Adrenal gland (tissue), 12 donors: Measurements from ENCODE around the gene CALHM3. TPM values are rescaled to one million over a fixed set of nuclear protein-coding genes. Genes with fewer than 3 reads are reported as not detected.
A peak's percentile ranks its signal among the peaks of the same experiment; 100 is the strongest.

Experiments
- DNase-seq, 7 donors: peaks; one replicate each; pipeline ENCODE4 v3.0.0-alpha.2; 2019 to 2020
- H3K27ac ChIP-seq, 5 donors: fragments of 200-600 bp; sonication (generic) in 4 of 5; 1 replicate in 3 of 5; 2 replicates in 2 of 5; pipeline versions ENCODE4 v1.5.1 to v1.8.0; 2016 to 2020; ENCODE audit warnings: mild to moderate bottlenecking in 1 of 5
- H3K27me3 ChIP-seq: fragments of 200-600 bp; 2 replicates; pipeline ENCODE4 v1.8.0; 2021
- H3K36me3 ChIP-seq, 2 donors: fragments of 200-600 bp; replicated peaks in 1 of 2; 1 replicate in 1 of 2; 2 replicates in 1 of 2; pipeline versions ENCODE4 v1.5.1 to v1.8.0; 2018 to 2022
- H3K4me1 ChIP-seq, 2 donors: fragments of 200-600 bp; replicated peaks in 1 of 2; 1 replicate in 1 of 2; 2 replicates in 1 of 2; pipeline versions ENCODE4 v1.5.1 to v1.8.0; 2018 to 2021
- H3K4me3 ChIP-seq, 4 donors: fragments of 200-600 bp; sonication (generic) in 3 of 4; one replicate each; pipeline ENCODE4 v1.5.1; 2016 to 2018
- H3K9me3 ChIP-seq, 3 donors: fragments of 200-600 bp; sonication (generic) in 1 of 3; replicated peaks in 1 of 3; 1 replicate in 2 of 3; 2 replicates in 1 of 3; pipeline versions ENCODE4 v1.5.1 to v1.8.0; 2016 to 2021
- CTCF ChIP-seq, 6 experiments: fragments of 450-650 bp in 4 of 6; fragments of 200-600 bp in 2 of 6; sonication (generic) in 1 of 6; IDR thresholded peaks; 1 replicate in 5 of 6; 2 replicates in 1 of 6; pipeline versions ENCODE4 v1.5.1 to v1.8.0; 2016 to 2021; ENCODE audit warnings: antibody characterized with exemption in 6 of 6, mild to moderate bottlenecking in 2 of 6, moderate library complexity in 1 of 6
- POLR2A ChIP-seq, 2 donors: fragments of 450-650 bp; IDR thresholded peaks; one replicate each; pipeline ENCODE4 v1.6.1; 2017; ENCODE audit warnings: antibody characterized with exemption in 2 of 2, mild to moderate bottlenecking in 2 of 2, moderate library complexity in 1 of 2
- WGBS, 4 donors: extraction: QIAGEN DNeasy Blood & Tissue Kit in 2 of 4; methylation state at CpG; one replicate each; pipeline versions ENCODE4 v1.1.5 to v1.1.7; 2013 to 2017; 5-methylcytosine and 5-hydroxymethylcytosine counted together
- intact Hi-C, 2 donors: fragments of 100-400 bp; cut with DNase I; formaldehyde crosslinking; loops; one replicate each; pipeline versions ENCODE4 v1.14.1 to v1.15.0; 2022 to 2023
- polyA plus RNA-seq, 3 donors: library from polyadenylated mRNA; stranded (reverse); fragments of 200-250 nt in 2 of 3; fragments of 350-450 nt in 1 of 3; fragmentation: Illumina TruSeq in 1 of 3; extraction: RNeasy Lipid Tissue Mini Kit (QIAGEN cat#74804) in 1 of 3; gene quantifications; one replicate each; pipeline ENCODE4 v1.2.3, GENCODE V29; 2013 to 2014
- total RNA-seq, 9 donors: library from RNA; depleted of rRNA in 4 of 9; stranded (reverse); fragments of >200 nt in 4 of 9; fragments of 120-200 nt in 1 of 9; fragmentation: NEBNext Ultra II Directional in 1 of 9; extraction: Animal tissue kit (Norgen Biotek cat#: 25700) in 1 of 9; gene quantifications; one replicate each; pipeline versions ENCODE4 v1.1.0 to v1.2.4, GENCODE V29; 2013 to 2023
- donor health status: healthy with polysubstance abuse.
- donor health status: Bipolar disorder and iron deficiency.
- donor health status: DM: yes; HTN: yes; CAD: no.
- donor health status: DM: no; HTN: no; CAD: no.
- donor health status: DM: no; HTN: no; CAD: no.
- donor health status: DM: yes; HTN: yes; CAD: no.

The CALHM3 gene
- total and polyA plus RNA-seq, 12 donors, result 0.03 TPM; not detected in 11

- Histone ChIP-seq H3K36me3 (no peaks in the 10 kb centered on the region), H3K27ac (peak overlapping the region in 1 of 5 donors; percentile 3), H3K4me3 (no peak overlapping the region), H3K9me3 (no peaks in the 10 kb centered on the region), H3K27me3 (no peaks in the 10 kb centered on the region), H3K4me1 (peaks cover 6 to 12% of the 10 kb centered on the region in 2 donors)
- intact Hi-C loops, result no loop called here
- TF ChIP-seq POLR2A (IDR thresholded peaks at IDR 0.05) (no peak), CTCF (IDR thresholded peaks at IDR 0.05) (no peak)
- WGBS, 4 donors, result 69 to 82% (median 79%) methylated on average over 11 to 13 of the region's 13 CpGs
- DNase-seq, result peak in 2 of 7 donors; percentile 3 to 70
These were observed 24.0 kb upstream of the CALHM3 start for GRCh38 chr10:103502849-103503660.

- intact Hi-C loops, result no loop called here
- Histone ChIP-seq H3K4me1 (peaks cover 6 to 12% of the 10 kb centered on the region in 2 donors), H3K36me3 (no peaks in the 10 kb centered on the region), H3K9me3 (no peaks in the 10 kb centered on the region), H3K27ac (no peak overlapping the region), H3K4me3 (no peak overlapping the region), H3K27me3 (no peaks in the 10 kb centered on the region)
- DNase-seq, result peak in 1 of 7 donors; percentile 7
- TF ChIP-seq CTCF (IDR thresholded peaks at IDR 0.05) (no peak), POLR2A (IDR thresholded peaks at IDR 0.05) (no peak)
- 83 to 96% (median 86%) methylated on average over 3 of the region's 3 CpGs for WGBS, 4 donors
These were observed 22.1 kb upstream of the CALHM3 start for GRCh38 chr10:103501186-103501585.

- Histone ChIP-seq H3K9me3 (no peaks in the 10 kb centered on the region), H3K27me3 (no peaks in the 10 kb centered on the region), H3K4me1 (peaks cover 6 to 12% of the 10 kb centered on the region in 2 donors), H3K36me3 (no peaks in the 10 kb centered on the region), H3K27ac (no peak overlapping the region), H3K4me3 (no peak overlapping the region)
- no peak for TF ChIP-seq POLR2A (IDR thresholded peaks at IDR 0.05)
- no peak for TF ChIP-seq CTCF (IDR thresholded peaks at IDR 0.05)
- intact Hi-C loops, result no loop called here
- 65 to 73% (median 71%) methylated on average over 6 of the region's 6 CpGs for WGBS, 4 donors
- no peak for DNase-seq
These were observed 21.4 kb upstream of the CALHM3 start for GRCh38 chr10:103500481-103500880.

- peaks cover 6 to 12% of the 10 kb centered on the region in 2 donors for H3K4me1 ChIP-seq
- intact Hi-C loops, result no loop called here
- 66 to 77% (median 71%) methylated on average over 7 of the region's 7 CpGs for WGBS, 4 donors
- DNase-seq, result peak in 1 of 7 donors; percentile 2
- no peak overlapping the region for H3K4me3 ChIP-seq
- H3K27me3 ChIP-seq, result no peaks in the 10 kb centered on the region
- H3K9me3 ChIP-seq, result no peaks in the 10 kb centered on the region
- no peak overlapping the region for H3K27ac ChIP-seq
- H3K36me3 ChIP-seq, result no peaks in the 10 kb centered on the region
- TF ChIP-seq POLR2A (IDR thresholded peaks at IDR 0.05) (no peak), CTCF (IDR thresholded peaks at IDR 0.05) (no peak)
These were observed 20.8 kb upstream of the CALHM3 start for GRCh38 chr10:103499881-103500280.
